Stimulated activated naive B cell treated with anti-CD40 and anti-IgM and Interleukin-4, amounts not matched to agents 10 μg/mL and 1 μg/mL and 100 μg/mL, for 72 hours (primary cell): Measurements from ENCODE around the gene CRACR2A.
A peak's percentile ranks its signal among the peaks of the same experiment; 100 is the strongest.

ENCODE experiments used
- ATAC-seq, 2 donors: fragments of 150-1000 bp; cut with Tn5 transposase; replicated peaks; 2 replicates each; pipeline ENCODE4 v1.10.0; 2021; ENCODE audit warnings: moderate library complexity in 1 of 2
- DNase-seq: peaks from one replicate; pipeline ENCODE4 v3.0.0; 2021
- H3K27ac Mint-ChIP-seq: one replicate; pipeline ENCODE4 v1.8.0; 2022; ENCODE audit warnings: mild to moderate bottlenecking, mixed read lengths
- H3K27me3 Mint-ChIP-seq, 2 donors: one replicate each; pipeline ENCODE4 v1.8.0; 2022; ENCODE audit warnings: mixed read lengths in 2 of 2
- H3K36me3 Mint-ChIP-seq, 2 donors: one replicate each; pipeline ENCODE4 v1.8.0; 2022; ENCODE audit warnings: mixed read lengths in 2 of 2, mild to moderate bottlenecking in 1 of 2
- H3K4me1 Mint-ChIP-seq, 2 donors: one replicate each; pipeline ENCODE4 v1.8.0; 2022; ENCODE audit warnings: mixed read lengths in 2 of 2, mild to moderate bottlenecking in 1 of 2
- H3K4me3 Mint-ChIP-seq, 2 donors: one replicate each; pipeline ENCODE4 v1.8.0; 2022; ENCODE audit warnings: mild to moderate bottlenecking in 2 of 2, mixed read lengths in 2 of 2, moderate library complexity in 1 of 2
- H3K9me3 Mint-ChIP-seq, 2 donors: one replicate each; pipeline ENCODE4 v1.8.0; 2022; ENCODE audit warnings: mixed read lengths in 2 of 2, mild to moderate bottlenecking in 1 of 2

CRACR2A gene

DNA sequence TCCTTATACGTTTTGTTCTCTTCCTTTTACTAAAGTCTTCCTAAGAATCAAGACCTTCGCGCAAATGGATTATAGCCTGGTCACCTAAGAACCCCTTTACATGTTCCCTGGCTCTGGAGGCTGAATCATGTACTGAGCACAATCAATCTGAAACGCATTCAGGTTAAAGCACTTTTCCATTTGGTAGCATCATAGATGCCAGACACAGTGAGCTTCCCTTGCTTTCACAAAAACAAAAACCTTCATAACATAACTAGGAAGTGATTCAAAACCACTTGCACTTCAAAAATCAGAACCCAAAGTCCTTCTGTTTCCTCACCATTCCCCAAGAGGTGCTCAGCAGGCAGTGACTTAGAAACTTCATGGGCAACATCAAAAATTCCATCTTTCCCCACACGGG lies 105.4 kb downstream of the CRACR2A start:
- Mint-ChIP-seq H3K4me1 (peaks cover 13 to 14% of the 10 kb centered on the region in 2 donors), H3K4me3 (no peak overlapping the region), H3K36me3 (peaks cover 22 to 57% of the 10 kb centered on the region in 2 donors), H3K27ac (no peak overlapping the region), H3K27me3 (no peaks in the 10 kb centered on the region), H3K9me3 (no peaks in the 10 kb centered on the region)
- ATAC-seq: no peak
- no peak for DNase-seq

DNA sequence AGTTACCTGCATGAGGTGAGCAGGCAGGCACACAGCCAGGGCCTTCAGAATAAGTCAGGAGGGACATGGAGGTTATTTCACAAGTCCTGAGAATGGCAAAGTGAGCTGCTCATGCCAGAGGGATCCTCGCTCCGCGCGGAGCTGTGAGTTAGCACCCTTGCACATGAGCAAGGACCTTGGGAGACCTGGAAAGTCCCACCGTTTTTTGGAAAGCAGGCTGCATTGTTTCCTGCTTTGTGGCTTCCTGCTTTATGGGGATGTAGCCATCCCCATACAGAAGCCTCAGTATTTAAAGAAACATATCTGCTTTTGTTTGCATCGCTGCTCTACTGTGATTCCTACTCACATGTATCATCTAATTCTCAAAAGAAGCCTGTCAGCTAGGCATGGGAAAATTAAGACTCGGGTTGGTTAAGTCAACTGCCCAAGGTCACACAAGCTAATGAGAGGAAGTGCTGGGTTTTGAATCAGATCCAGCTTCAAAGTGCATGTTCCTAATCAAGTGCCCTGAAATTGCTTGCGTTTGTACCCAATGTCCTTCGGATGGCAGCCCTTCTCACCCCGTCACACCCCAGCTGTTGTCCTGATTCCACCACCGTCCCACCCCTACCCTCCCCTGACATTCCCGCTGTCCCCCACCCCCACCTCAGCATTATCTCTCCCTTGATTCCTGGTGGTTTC lies 106.2 kb downstream of the CRACR2A start:
- peak overlapping the region; percentile 27 for H3K27ac Mint-ChIP-seq
- no peak for ATAC-seq
- no peak overlapping the region for H3K4me3 Mint-ChIP-seq
- peaks cover 23 to 53% of the 10 kb centered on the region in 2 donors for H3K36me3 Mint-ChIP-seq
- H3K27me3 Mint-ChIP-seq: no peaks in the 10 kb centered on the region
- DNase-seq: no peak
- H3K9me3 Mint-ChIP-seq: no peaks in the 10 kb centered on the region
- H3K4me1 Mint-ChIP-seq: peaks cover 13 to 14% of the 10 kb centered on the region in 2 donors

GRCh38 chr12:3645091-3645490 lies 107.8 kb downstream of the CRACR2A start:
- H3K27me3 Mint-ChIP-seq: no peaks in the 10 kb centered on the region
- no peak overlapping the region for H3K4me3 Mint-ChIP-seq
- DNase-seq (no peak), ATAC-seq (no peak)
- no peaks in the 10 kb centered on the region for H3K9me3 Mint-ChIP-seq
- peaks cover 13 to 14% of the 10 kb centered on the region in 2 donors for H3K4me1 Mint-ChIP-seq
- no peak overlapping the region for H3K27ac Mint-ChIP-seq
- peaks cover 27 to 57% of the 10 kb centered on the region in 2 donors for H3K36me3 Mint-ChIP-seq

DNA sequence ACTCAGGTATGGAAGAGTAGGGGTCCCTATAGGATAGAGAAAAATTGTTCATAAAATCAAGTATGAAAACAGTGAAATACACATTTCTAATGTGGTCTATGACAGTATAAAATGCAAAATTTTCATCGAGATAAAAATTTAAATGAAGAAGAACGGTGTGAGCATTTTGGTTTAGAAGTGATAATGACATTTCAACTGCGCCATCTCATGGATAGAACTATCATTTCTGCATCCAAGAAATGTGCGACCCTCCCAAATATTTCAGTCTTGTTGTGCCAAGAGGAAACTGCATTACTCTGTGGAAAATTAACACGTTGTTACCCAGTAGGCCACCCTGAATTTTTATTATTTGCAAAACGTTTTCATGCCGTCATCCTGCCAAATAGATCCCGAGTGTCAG lies 108.8 kb downstream of the CRACR2A start:
- no peak overlapping the region for H3K27ac Mint-ChIP-seq
- no peak overlapping the region for H3K4me3 Mint-ChIP-seq
- H3K9me3 Mint-ChIP-seq: no peaks in the 10 kb centered on the region
- peaks cover 13 to 14% of the 10 kb centered on the region in 2 donors for H3K4me1 Mint-ChIP-seq
- H3K36me3 Mint-ChIP-seq: peaks cover 23 to 53% of the 10 kb centered on the region in 2 donors
- no peak for DNase-seq
- ATAC-seq: no peak
- no peaks in the 10 kb centered on the region for H3K27me3 Mint-ChIP-seq

DNA sequence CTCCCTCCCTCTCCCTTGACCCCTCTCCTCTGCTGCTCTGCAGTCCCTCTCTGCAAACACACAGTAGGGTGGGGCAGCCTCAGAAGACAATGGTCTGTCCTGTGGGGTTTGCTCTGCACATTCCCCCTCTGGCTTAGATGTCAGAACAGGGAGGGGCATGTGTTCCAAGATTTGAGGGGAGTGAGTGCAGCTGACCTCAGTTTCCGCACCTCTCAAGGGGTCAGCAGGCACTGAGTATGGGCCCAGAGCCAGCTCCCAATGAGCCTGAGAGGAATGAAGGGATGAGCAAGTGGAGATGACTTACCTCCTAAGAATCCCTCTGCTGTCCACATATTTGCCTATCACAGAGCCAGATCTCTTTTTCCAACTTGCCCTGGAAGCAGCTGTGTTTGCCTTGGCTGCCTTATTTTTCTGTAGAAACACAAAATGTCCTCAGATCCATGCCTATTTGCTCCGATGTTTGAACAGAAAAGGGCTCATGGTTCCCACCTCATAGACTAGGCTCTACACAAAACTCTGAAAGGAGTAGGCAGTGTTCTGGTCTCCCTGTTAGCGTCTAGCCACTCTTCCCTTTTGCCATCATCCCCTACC lies 111.4 kb downstream of the CRACR2A start:
- H3K27me3 Mint-ChIP-seq: no peaks in the 10 kb centered on the region
- no peak for DNase-seq
- H3K4me1 Mint-ChIP-seq: peaks cover 1 to 3% of the 10 kb centered on the region in 2 donors
- H3K27ac Mint-ChIP-seq: no peak overlapping the region
- no peak for ATAC-seq
- no peak overlapping the region for H3K4me3 Mint-ChIP-seq
- no peaks in the 10 kb centered on the region for H3K9me3 Mint-ChIP-seq
- peaks cover 36 to 60% of the 10 kb centered on the region in 2 donors for H3K36me3 Mint-ChIP-seq

DNA sequence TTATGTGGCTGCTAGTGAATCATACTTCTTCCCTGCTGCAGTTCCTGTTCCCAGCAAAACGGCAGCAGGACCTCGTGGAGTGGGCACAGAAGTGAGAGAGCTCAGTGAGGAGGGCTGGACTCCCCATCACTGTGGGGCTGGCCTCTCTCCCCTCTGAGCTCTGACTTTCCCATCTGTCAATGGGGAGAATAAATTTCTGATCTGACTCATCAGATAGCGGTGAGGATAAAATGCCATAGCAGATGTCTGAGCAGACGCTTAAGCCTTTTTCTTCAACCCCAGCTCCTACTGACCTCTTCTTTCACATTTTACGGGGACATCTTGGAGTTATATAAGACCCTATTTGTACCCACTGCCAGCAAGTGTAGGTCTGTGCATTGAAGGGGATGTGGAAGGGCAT lies 116.6 kb downstream of the CRACR2A start:
- Mint-ChIP-seq H3K36me3 (peaks cover 36 to 63% of the 10 kb centered on the region in 2 donors), H3K4me3 (no peak overlapping the region), H3K27ac (no peak overlapping the region), H3K4me1 (no peaks in the 10 kb centered on the region), H3K27me3 (no peaks in the 10 kb centered on the region), H3K9me3 (no peaks in the 10 kb centered on the region)
- ATAC-seq: no peak
- DNase-seq: no peak

- Mint-ChIP-seq H3K9me3 (no peaks in the 10 kb centered on the region), H3K36me3 (peaks cover 44 to 64% of the 10 kb centered on the region in 2 donors), H3K4me3 (no peak overlapping the region), H3K27me3 (no peaks in the 10 kb centered on the region), H3K4me1 (no peaks in the 10 kb centered on the region), H3K27ac (no peak overlapping the region)
- no peak for ATAC-seq
- DNase-seq: no peak
These were observed 118.6 kb downstream of the CRACR2A start for GRCh38 chr12:3634348-3634747.

DNA sequence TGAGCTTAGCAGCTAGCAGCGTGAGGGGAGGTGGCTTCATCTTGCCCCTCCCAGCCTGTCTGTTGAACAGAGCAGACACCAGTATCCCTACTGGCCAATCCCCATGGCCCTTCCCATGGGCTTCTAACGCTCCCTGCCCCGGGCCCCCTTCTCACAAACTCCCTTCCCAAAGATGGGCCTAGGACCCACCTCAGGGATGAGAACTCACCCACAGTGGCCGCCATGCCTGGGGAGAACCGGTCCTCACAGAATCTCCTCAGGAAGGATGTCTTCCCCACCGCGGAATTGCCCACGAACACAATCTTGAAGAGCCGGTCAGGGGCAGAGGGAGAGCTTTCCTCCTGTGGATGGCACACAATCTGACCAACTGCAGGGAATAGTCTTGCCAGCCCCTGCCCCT lies 119.5 kb downstream of the CRACR2A start:
- ATAC-seq (no peak), DNase-seq (no peak)
- H3K27ac Mint-ChIP-seq: no peak overlapping the region
- peaks cover 40 to 64% of the 10 kb centered on the region in 2 donors for H3K36me3 Mint-ChIP-seq
- H3K4me3 Mint-ChIP-seq: no peak overlapping the region
- no peaks in the 10 kb centered on the region for H3K27me3 Mint-ChIP-seq
- H3K9me3 Mint-ChIP-seq: no peaks in the 10 kb centered on the region
- no peaks in the 10 kb centered on the region for H3K4me1 Mint-ChIP-seq

- H3K36me3 Mint-ChIP-seq: peaks cover 40 to 66% of the 10 kb centered on the region in 2 donors
- no peak for DNase-seq
- no peak overlapping the region for H3K27ac Mint-ChIP-seq
- no peaks in the 10 kb centered on the region for H3K9me3 Mint-ChIP-seq
- no peaks in the 10 kb centered on the region for H3K4me1 Mint-ChIP-seq
- no peak overlapping the region for H3K4me3 Mint-ChIP-seq
- no peak for ATAC-seq
- no peaks in the 10 kb centered on the region for H3K27me3 Mint-ChIP-seq
These were observed 120.2 kb downstream of the CRACR2A start for GRCh38 chr12:3632754-3633153.

DNA sequence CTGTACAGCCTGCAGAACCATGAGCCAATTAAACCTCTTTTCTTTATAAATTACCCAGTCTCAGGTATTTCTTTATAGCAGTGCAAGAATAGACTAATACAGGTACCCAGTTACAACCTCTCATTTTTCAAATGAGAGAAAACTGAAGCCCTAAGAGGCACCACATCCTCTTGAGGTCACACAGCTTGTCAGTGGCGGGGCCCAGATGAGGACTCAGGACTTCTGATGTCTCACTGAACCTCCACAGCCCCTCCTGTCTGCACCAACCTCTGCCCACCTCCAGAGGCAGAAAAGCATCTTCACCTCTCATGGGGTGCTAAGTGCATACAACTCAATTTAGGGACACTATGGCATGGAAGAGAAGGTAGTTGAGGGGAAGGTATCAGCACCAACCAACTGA lies 120.7 kb downstream of the CRACR2A start:
- peaks cover 45 to 66% of the 10 kb centered on the region in 2 donors for H3K36me3 Mint-ChIP-seq
- H3K4me3 Mint-ChIP-seq: no peak overlapping the region
- H3K27me3 Mint-ChIP-seq: no peaks in the 10 kb centered on the region
- H3K9me3 Mint-ChIP-seq: no peaks in the 10 kb centered on the region
- ATAC-seq (no peak), DNase-seq (no peak)
- H3K27ac Mint-ChIP-seq: no peak overlapping the region
- no peaks in the 10 kb centered on the region for H3K4me1 Mint-ChIP-seq

DNA sequence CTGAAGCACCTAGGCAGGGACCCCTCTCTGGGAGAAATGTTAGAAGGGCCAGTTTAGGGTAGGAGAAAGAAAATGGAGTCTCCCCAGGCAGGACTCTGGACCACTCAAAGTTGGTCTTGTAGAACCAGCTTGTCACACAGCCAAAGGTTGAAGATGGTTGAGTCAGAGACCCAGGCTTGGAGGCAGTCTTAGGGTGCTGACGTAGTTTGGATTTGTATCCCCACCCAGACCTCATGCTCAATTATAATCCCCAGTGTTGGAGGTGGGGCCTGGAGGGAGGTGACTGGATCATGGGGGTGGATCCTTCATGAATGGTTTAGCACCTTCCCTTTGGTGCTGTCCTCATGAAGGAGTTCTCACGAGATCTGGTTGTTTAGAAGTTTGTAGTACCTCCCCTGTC lies 121.2 kb downstream of the CRACR2A start:
- DNase-seq: no peak
- Mint-ChIP-seq H3K4me3 (no peak overlapping the region), H3K27me3 (no peaks in the 10 kb centered on the region), H3K27ac (no peak overlapping the region), H3K4me1 (no peaks in the 10 kb centered on the region), H3K36me3 (peaks cover 46 to 66% of the 10 kb centered on the region in 2 donors), H3K9me3 (no peaks in the 10 kb centered on the region)
- no peak for ATAC-seq

DNA sequence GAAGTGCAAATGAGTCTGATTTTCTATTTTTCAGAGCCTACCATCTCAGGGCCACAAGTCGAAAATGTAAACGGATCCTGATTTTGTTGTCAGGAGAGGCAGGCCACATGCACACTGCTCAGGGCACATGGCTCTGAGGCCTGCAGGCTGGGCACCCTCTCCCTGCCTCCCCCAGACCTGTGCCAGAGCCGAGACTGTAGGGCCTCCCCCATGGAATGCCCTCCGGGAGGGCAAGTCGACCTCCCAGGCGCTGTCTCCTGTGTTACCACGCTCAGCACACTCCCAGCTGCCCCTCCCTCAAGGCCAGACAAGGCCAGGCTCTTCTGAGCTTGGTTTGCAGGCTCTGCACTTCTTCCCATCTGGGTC lies 121.7 kb downstream of the CRACR2A start:
- H3K4me3 Mint-ChIP-seq: no peak overlapping the region
- H3K9me3 Mint-ChIP-seq: no peaks in the 10 kb centered on the region
- H3K4me1 Mint-ChIP-seq: no peaks in the 10 kb centered on the region
- no peak for ATAC-seq
- no peak for DNase-seq
- H3K27ac Mint-ChIP-seq: no peak overlapping the region
- H3K27me3 Mint-ChIP-seq: no peaks in the 10 kb centered on the region
- H3K36me3 Mint-ChIP-seq: peaks cover 46 to 66% of the 10 kb centered on the region in 2 donors

DNA sequence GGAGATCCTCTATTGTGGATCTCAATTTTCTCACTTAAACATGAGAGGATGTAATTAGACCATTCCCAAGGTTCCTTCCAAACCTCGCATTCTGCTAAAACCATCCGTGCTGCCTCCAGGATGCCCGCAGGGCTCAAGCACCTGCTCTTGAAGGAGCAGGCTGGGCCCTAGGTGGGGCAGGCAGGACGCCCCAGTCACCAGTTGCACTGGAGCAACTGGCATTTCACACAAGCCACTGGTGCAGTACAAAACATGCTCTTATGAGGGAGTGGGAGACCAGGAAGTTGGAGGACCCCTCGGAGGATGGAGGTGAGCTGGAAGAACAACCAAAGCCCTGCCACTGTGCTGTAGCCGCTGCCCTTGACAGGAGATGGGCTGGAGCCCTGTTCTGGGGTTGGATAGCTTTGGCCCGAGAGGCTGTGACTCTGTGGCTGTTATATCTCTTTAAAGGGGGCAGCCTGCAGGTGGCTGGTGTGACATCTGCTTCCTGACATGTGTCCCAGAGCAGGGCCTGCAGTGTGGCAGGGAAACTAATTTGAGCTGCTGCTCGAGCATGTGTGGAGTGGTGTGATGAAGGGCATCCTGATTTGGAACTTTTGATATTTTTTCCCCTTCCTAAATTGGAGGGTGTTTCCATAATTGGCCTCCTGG lies 122.2 kb downstream of the CRACR2A start:
- ATAC-seq (no peak), DNase-seq (no peak)
- no peaks in the 10 kb centered on the region for H3K27me3 Mint-ChIP-seq
- H3K36me3 Mint-ChIP-seq: peaks cover 46 to 70% of the 10 kb centered on the region in 2 donors
- peak overlapping the region; percentile 59 for H3K27ac Mint-ChIP-seq
- H3K4me3 Mint-ChIP-seq: no peak overlapping the region
- no peaks in the 10 kb centered on the region for H3K9me3 Mint-ChIP-seq
- no peaks in the 10 kb centered on the region for H3K4me1 Mint-ChIP-seq

GRCh38 chr12:3630111-3630510 lies 122.8 kb downstream of the CRACR2A start:
- H3K27ac Mint-ChIP-seq: no peak overlapping the region

More at GRCh38 chr12:3630111-3630510, 122.8 kb downstream of the CRACR2A start:
- no peaks in the 10 kb centered on the region for H3K9me3 Mint-ChIP-seq
- no peak overlapping the region for H3K4me3 Mint-ChIP-seq
- DNase-seq: no peak
- no peaks in the 10 kb centered on the region for H3K4me1 Mint-ChIP-seq
- H3K36me3 Mint-ChIP-seq: peaks cover 52 to 76% of the 10 kb centered on the region in 2 donors
- no peak for ATAC-seq
- H3K27me3 Mint-ChIP-seq: no peaks in the 10 kb centered on the region
